Osteocyte (in vitro differentiated cells): ENCODE data around the gene ENOPH1. TPM values are rescaled to one million over a fixed set of nuclear protein-coding genes. Genes with fewer than 3 reads are reported as not detected.
"Not testable (repeated sequence)": the region's sequence is repeated elsewhere in the genome, so short reads cannot be mapped to it uniquely, and the experiment has no call there.

Source experiments
- DNase-seq: peaks from one replicate; pipeline ENCODE4 v3.0.0; 2021; ENCODE audit warnings: mixed read lengths; ENCODE audit not compliant: unreplicated experiment; ENCODE audit errors: extremely low spot score
- H3K27ac Mint-ChIP-seq: one replicate; pipeline ENCODE4 v1.8.0; 2021; ENCODE audit warnings: mild to moderate bottlenecking, mixed read lengths; ENCODE audit not compliant: unreplicated experiment
- H3K27me3 Mint-ChIP-seq: one replicate; pipeline ENCODE4 v1.8.0; 2021; ENCODE audit warnings: mixed read lengths; ENCODE audit not compliant: unreplicated experiment
- H3K36me3 Mint-ChIP-seq: one replicate; pipeline ENCODE4 v1.8.0; 2021; ENCODE audit warnings: mixed read lengths; ENCODE audit not compliant: unreplicated experiment
- H3K4me1 Mint-ChIP-seq: one replicate; pipeline ENCODE4 v1.8.0; 2021; ENCODE audit warnings: mixed read lengths; ENCODE audit not compliant: unreplicated experiment
- H3K4me3 Mint-ChIP-seq: one replicate; pipeline ENCODE4 v1.8.0; 2021; ENCODE audit warnings: mild to moderate bottlenecking, moderate library complexity, mixed read lengths; ENCODE audit not compliant: unreplicated experiment
- H3K9me3 Mint-ChIP-seq: one replicate; pipeline ENCODE4 v1.8.0; 2021; ENCODE audit warnings: mixed read lengths; ENCODE audit not compliant: unreplicated experiment
- CTCF ChIP-seq: fragments of 200-600 bp; sonication (generic); IDR thresholded peaks from 2 replicates; pipeline ENCODE4 v1.5.0; 2021; ENCODE audit warnings: antibody characterized with exemption, mild to moderate bottlenecking, moderate library complexity
- total RNA-seq: library from RNA; stranded (reverse); gene quantifications from 2 replicates; pipeline ENCODE4 v1.2.1, GENCODE V29; 2021

ENOPH1 gene
- total RNA-seq, 1 donor from 2014 or later: 36.5 TPM

GRCh38 chr4:82402196-82402775, 28.1 kb upstream of the ENOPH1 start:
- Mint-ChIP-seq H3K4me3 (no peak overlapping the region), H3K9me3 (no peaks in the 10 kb centered on the region), H3K36me3 (no peaks in the 10 kb centered on the region), H3K4me1 (no peaks in the 10 kb centered on the region), H3K27me3 (no peaks in the 10 kb centered on the region), H3K27ac (no peak overlapping the region)
- DNase-seq: no peak
- no peak for TF ChIP-seq CTCF

DNA sequence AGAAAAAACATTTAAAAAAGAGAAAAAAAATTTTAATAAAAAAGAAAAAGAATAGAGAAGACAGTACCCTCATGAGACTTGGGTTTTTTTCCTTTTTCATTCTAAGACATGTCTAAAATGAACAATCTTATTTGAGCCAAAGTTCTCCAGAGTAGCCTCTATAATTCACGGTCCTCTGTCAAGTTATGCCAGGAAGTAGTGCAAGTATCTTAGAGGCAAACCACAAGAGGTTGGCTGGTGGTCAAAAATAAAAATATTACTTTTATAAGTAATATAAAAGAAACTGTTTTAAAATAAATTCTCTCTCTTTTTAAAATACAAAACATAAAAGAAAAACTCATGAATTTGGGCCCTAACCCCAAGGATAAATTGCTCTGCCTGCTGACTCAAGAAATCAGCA, 26.7 kb upstream of the ENOPH1 start:
- TF ChIP-seq CTCF: no peak
- DNase-seq: no peak
- Mint-ChIP-seq H3K27me3 (no peaks in the 10 kb centered on the region), H3K9me3 (no peaks in the 10 kb centered on the region), H3K4me1 (no peaks in the 10 kb centered on the region), H3K36me3 (no peaks in the 10 kb centered on the region), H3K27ac (no peak overlapping the region), H3K4me3 (no peak overlapping the region)

DNA sequence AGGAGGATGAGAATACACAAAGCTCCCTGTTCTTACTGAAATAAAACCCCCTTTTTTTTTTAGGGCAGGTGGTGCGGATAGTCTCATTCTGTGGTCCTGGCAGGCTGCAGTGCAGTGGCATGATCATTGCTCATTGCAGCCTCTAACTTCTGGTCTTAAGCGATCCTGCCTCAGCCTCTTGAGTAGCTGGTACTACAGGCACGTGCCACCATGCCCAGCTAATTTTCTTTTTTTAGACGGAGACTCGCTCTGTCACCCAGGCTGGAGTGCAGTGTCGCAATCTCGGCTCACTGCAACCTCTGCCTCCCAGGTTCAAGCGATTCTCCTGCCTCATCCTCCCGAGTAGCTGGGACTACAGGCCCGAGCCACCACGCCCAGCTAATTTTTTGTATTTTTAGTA, 15.3 kb upstream of the ENOPH1 start:
- H3K4me1 Mint-ChIP-seq, DNase-seq, H3K27me3 Mint-ChIP-seq, H3K27ac Mint-ChIP-seq, H3K36me3 Mint-ChIP-seq, H3K4me3 Mint-ChIP-seq: not testable (repeated sequence)
- H3K9me3 Mint-ChIP-seq: peaks cover 10% of the 10 kb centered on the region

GRCh38 chr4:82415922-82416365, 14.4 kb upstream of the ENOPH1 start:
- H3K4me1 Mint-ChIP-seq: peaks cover 8% of the 10 kb centered on the region
- peaks cover 10% of the 10 kb centered on the region for H3K9me3 Mint-ChIP-seq
- H3K27ac Mint-ChIP-seq: no peak overlapping the region
- peaks cover 2% of the 10 kb centered on the region for H3K27me3 Mint-ChIP-seq
- DNase-seq: no peak
- TF ChIP-seq CTCF: no peak
- H3K36me3 Mint-ChIP-seq: no peaks in the 10 kb centered on the region
- H3K4me3 Mint-ChIP-seq: no peak overlapping the region

GRCh38 chr4:82419451-82419850, 10.9 kb upstream of the ENOPH1 start:
- Mint-ChIP-seq H3K4me3 (no peak overlapping the region), H3K27ac (no peak overlapping the region), H3K9me3 (peaks cover 4% of the 10 kb centered on the region), H3K4me1 (peaks cover 8% of the 10 kb centered on the region), H3K27me3 (peaks cover 2% of the 10 kb centered on the region), H3K36me3 (peaks cover 22% of the 10 kb centered on the region)
- no peak for TF ChIP-seq CTCF
- no peak for DNase-seq
